ENCODE results near the gene ANKMY1. TPM values are rescaled to one million over a fixed set of nuclear protein-coding genes. Genes with fewer than 3 reads are reported as not detected.

ANKMY1 gene
- 2.9 and 3.1 TPM in 2 replicates for polyA plus RNA-seq (2011; rRNA removed)
- polyA minus RNA-seq (2011; rRNA and poly(A)+ RNA removed) = 7.2 and 8.8 TPM in 2 replicates

DNA sequence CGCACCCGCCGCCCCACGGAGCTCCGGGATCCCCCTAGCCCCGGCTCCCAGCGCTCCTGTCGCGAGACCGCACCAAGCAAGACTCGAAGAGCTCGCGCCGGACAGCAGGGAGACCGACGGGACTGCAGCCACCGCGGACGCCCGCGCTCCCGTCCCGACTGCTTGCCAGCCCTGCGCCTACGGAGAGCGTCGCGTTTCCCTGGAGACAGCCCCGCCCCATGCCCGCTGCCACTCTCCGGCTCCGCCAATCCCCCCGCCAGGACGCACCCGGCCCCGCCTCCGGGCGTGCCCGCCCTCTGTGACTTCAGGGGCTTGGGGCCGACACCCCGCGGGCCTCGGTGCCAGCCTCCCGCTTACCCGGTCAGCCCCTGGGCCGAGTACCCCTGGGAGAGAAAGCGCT is at the start of gene ANKMY1:
TSS of gene ANKMY1 (minus strand) at position 181 of the 400 bp plus-strand sequence. CDS start 653 bp downstream, outside the sequence.
- no peak within 1 kb of the TSS for H3K27ac ChIP-seq (ENCODE audit: low read depth, low read length)
- TF ChIP-seq CTCF (IDR thresholded peaks at IDR 0.05; ENCODE audit: low read depth, low read length) = no peak

GRCh38 chr2:240605867-240606743 is 48.3 kb upstream of the ANKMY1 start:
- no peak for DNase-seq (ENCODE audit: low read depth, low spot score)
- POLR2A ChIA-PET = no interaction called here
- Histone ChIP-seq H3K27ac (ENCODE audit: low read depth, low read length) (no peak overlapping the region), H3K27me3 (ENCODE audit: control insufficient read depth, insufficient read depth, low read length) (no peaks in the 10 kb centered on the region), H3K9me3 (ENCODE audit: control insufficient read depth, insufficient read depth, low read length) (no peaks in the 10 kb centered on the region; the same call in 1 of the 2 replicates), H3K4me3 (ENCODE audit: low read depth, low read length) (no peak overlapping the region)
- CTCF ChIA-PET = interaction anchor here (1.3 kb wide), 1 partner anchor 40 kb away, joined by 3 read pairs; no protein-coding TSS in a partner anchor
- TF ChIP-seq CTCF (IDR thresholded peaks at IDR 0.05; ENCODE audit: low read depth, low read length) = no peak

More for the DNA sequence above, at the start of gene ANKMY1:
- Histone ChIP-seq H3K27me3 (ENCODE audit: control insufficient read depth, insufficient read depth, low read length) (no peaks in the 10 kb centered on the region), H3K9me3 (ENCODE audit: control insufficient read depth, insufficient read depth, low read length) (no peaks in the 10 kb centered on the region; the same call in 1 of the 2 replicates), H3K4me3 (ENCODE audit: low read depth, low read length) (peak within 1 kb of the TSS; percentile 55)
- CTCF ChIA-PET = interaction anchor here (3.8 kb wide), 1 partner anchor 44 kb away, joined by 17 read pairs; no protein-coding TSS in a partner anchor
- POLR2A ChIA-PET = no interaction called here
- DNase-seq (ENCODE audit: low read depth, low spot score) = no peak

- TF ChIP-seq CTCF (IDR thresholded peaks at IDR 0.05; ENCODE audit: low read depth, low read length) = no peak
- no peak overlapping the region for H3K4me3 ChIP-seq (ENCODE audit: low read depth, low read length)
- no peak for DNase-seq (ENCODE audit: low read depth, low spot score)
- no peak overlapping the region for H3K27ac ChIP-seq (ENCODE audit: low read depth, low read length)
- POLR2A ChIA-PET = no interaction called here
- H3K27me3 ChIP-seq (ENCODE audit: control insufficient read depth, insufficient read depth, low read length) = no peaks in the 10 kb centered on the region
- CTCF ChIA-PET = interaction anchor here (1.3 to 1.4 kb wide), 2 partner anchors 39 to 235 kb away, joined by 3 to 4 read pairs; no protein-coding TSS in a partner anchor
- H3K9me3 ChIP-seq (ENCODE audit: control insufficient read depth, insufficient read depth, low read length) = no peaks in the 10 kb centered on the region; the same call in 1 of the 2 replicates
These were observed 47.3 kb upstream of the ANKMY1 start for GRCh38 chr2:240604939-240605716.

- Histone ChIP-seq H3K4me3 (ENCODE audit: low read depth, low read length) (no peak overlapping the region), H3K9me3 (ENCODE audit: control insufficient read depth, insufficient read depth, low read length) (no peaks in the 10 kb centered on the region; the same call in 1 of the 2 replicates), H3K27ac (ENCODE audit: low read depth, low read length) (no peak overlapping the region), H3K27me3 (ENCODE audit: control insufficient read depth, insufficient read depth, low read length) (no peaks in the 10 kb centered on the region)
- peak; percentile 57 for TF ChIP-seq CTCF (IDR thresholded peaks at IDR 0.05; ENCODE audit: low read depth, low read length)
- no peak for DNase-seq (ENCODE audit: low read depth, low spot score)
- ChIA-PET CTCF (interaction anchor here (1.4 kb wide), 1 partner anchor 236 kb away, joined by 4 read pairs; no protein-coding TSS in a partner anchor), POLR2A (no interaction called here)
These were observed 46.6 kb upstream of the ANKMY1 start for GRCh38 chr2:240604291-240604938.

All from AG04450 (cell line).